H9 (cell line): ENCODE data around the gene P2RX6. TPM values are rescaled to one million over a fixed set of nuclear protein-coding genes. Genes with fewer than 3 reads are reported as not detected.

Experiments
- DNase-seq: peaks from one replicate; pipeline ENCODE4 v3.0.0-alpha.2; 2017
- H2AFZ ChIP-seq: one replicate; pipeline ENCODE4 v1.6.1; 2013; ENCODE audit warnings: mild to moderate bottlenecking, low read length, control low read depth, moderate library complexity
- H2AK5ac ChIP-seq: 2 replicates; pipeline ENCODE4 v1.6.1; 2013; ENCODE audit warnings: low read length, control low read depth, mixed read lengths; ENCODE audit not compliant: insufficient read length
- H2BK120ac ChIP-seq: one replicate; pipeline ENCODE4 v1.6.1; 2013; ENCODE audit warnings: low read depth, mild to moderate bottlenecking, low read length, control low read depth, inconsistent platforms; ENCODE audit not compliant: poor library complexity, severe bottlenecking
- H2BK12ac ChIP-seq: 2 replicates; pipeline ENCODE4 v1.6.1; 2013; ENCODE audit warnings: low read length, control low read depth, mixed read lengths, low read depth; ENCODE audit not compliant: insufficient read length
- H2BK15ac ChIP-seq: 2 replicates; pipeline ENCODE4 v1.6.1; 2013; ENCODE audit warnings: low read depth, low read length, control low read depth
- H2BK20ac ChIP-seq: one replicate; pipeline ENCODE4 v1.6.1; 2013; ENCODE audit warnings: low read depth, mild to moderate bottlenecking, low read length, control low read depth, inconsistent platforms; ENCODE audit not compliant: poor library complexity, severe bottlenecking
- H2BK5ac ChIP-seq: 2 replicates; pipeline ENCODE4 v1.6.1; 2013; ENCODE audit warnings: low read length, control low read depth, mixed read lengths; ENCODE audit not compliant: insufficient read length
- H3K14ac ChIP-seq: 2 replicates; pipeline ENCODE4 v1.6.1; 2013; ENCODE audit warnings: low read length, control low read depth; ENCODE audit not compliant: insufficient read depth
- H3K18ac ChIP-seq: 2 replicates; pipeline ENCODE4 v1.6.1; 2013; ENCODE audit warnings: low read depth, mild to moderate bottlenecking, mixed read lengths, low read length, control low read depth; ENCODE audit not compliant: insufficient read length
- H3K23ac ChIP-seq: 2 replicates; pipeline ENCODE4 v1.6.1; 2013; ENCODE audit warnings: low read length, control low read depth, mixed read lengths, low read depth; ENCODE audit not compliant: insufficient read length
- H3K23me2 ChIP-seq: 2 replicates; pipeline ENCODE4 v1.6.1; 2013; ENCODE audit warnings: low read depth, mild to moderate bottlenecking, mixed read lengths, low read length, control low read depth; ENCODE audit not compliant: insufficient read length, poor library complexity, severe bottlenecking
- H3K27ac ChIP-seq: 2 replicates; pipeline ENCODE4 v1.5.1; 2013; ENCODE audit warnings: low read length, control low read depth, mixed read lengths, low read depth; ENCODE audit not compliant: insufficient read length
- H3K27me3 ChIP-seq: 2 replicates; pipeline ENCODE4 v1.6.1; 2013; ENCODE audit warnings: low read length, control low read depth, inconsistent platforms; ENCODE audit not compliant: insufficient read depth
- H3K4ac ChIP-seq: 2 replicates; pipeline ENCODE4 v1.6.1; 2013; ENCODE audit warnings: low read depth, mild to moderate bottlenecking, control low read depth, inconsistent platforms, low read length, moderate library complexity
- H3K4me1 ChIP-seq: 2 replicates; pipeline ENCODE4 v1.6.1; 2013; ENCODE audit warnings: low read length, control low read depth, inconsistent platforms; ENCODE audit not compliant: insufficient read depth
- H3K4me2 ChIP-seq: 2 replicates; pipeline ENCODE4 v1.6.1; 2013; ENCODE audit warnings: low read length, control low read depth, mixed read lengths; ENCODE audit not compliant: insufficient read length, insufficient read depth
- H3K56ac ChIP-seq: 2 replicates; pipeline ENCODE4 v1.6.1; 2013; ENCODE audit warnings: low read depth, mild to moderate bottlenecking, mixed read lengths, low read length, control low read depth; ENCODE audit not compliant: insufficient read length
- H3K79me1 ChIP-seq: 2 replicates; pipeline ENCODE4 v1.6.1; 2013; ENCODE audit warnings: low read depth, mild to moderate bottlenecking, moderate library complexity, low read length, control low read depth, inconsistent platforms; ENCODE audit not compliant: insufficient read depth, poor library complexity, severe bottlenecking
- H3K79me2 ChIP-seq: 2 replicates; pipeline ENCODE4 v1.6.1; 2013; ENCODE audit warnings: low read length, control low read depth, inconsistent platforms; ENCODE audit not compliant: insufficient read depth
- H3K9ac ChIP-seq: 2 replicates; pipeline ENCODE4 v1.6.1; 2013; ENCODE audit warnings: low read length, control low read depth, mixed read lengths; ENCODE audit not compliant: insufficient read length; ENCODE audit errors: extremely low read depth
- H3K9me3 ChIP-seq: one replicate; pipeline ENCODE4 v1.6.1; 2013; ENCODE audit warnings: low read depth, low read length, inconsistent platforms; ENCODE audit not compliant: control insufficient read depth
- H3T11ph ChIP-seq: one replicate; pipeline ENCODE4 v1.6.1; 2013; ENCODE audit warnings: mild to moderate bottlenecking, low read length, control low read depth, inconsistent platforms
- H4K20me1 ChIP-seq: one replicate; pipeline ENCODE4 v1.6.1; 2013; ENCODE audit not compliant: control insufficient read depth, insufficient read length, insufficient read depth
- H4K5ac ChIP-seq: 2 replicates; pipeline ENCODE4 v1.6.1; 2013; ENCODE audit warnings: low read depth, mild to moderate bottlenecking, mixed read lengths, low read length, control low read depth; ENCODE audit not compliant: insufficient read length
- H4K8ac ChIP-seq: replicated peaks from 2 replicates; pipeline ENCODE4 v1.6.1; 2013; ENCODE audit warnings: low read length, control low read depth, mixed read lengths, low read depth; ENCODE audit not compliant: insufficient read length
- H4K91ac ChIP-seq: 2 replicates; pipeline ENCODE4 v1.6.1; 2013; ENCODE audit warnings: low read depth, mild to moderate bottlenecking, moderate library complexity, mixed read lengths, low read length, control low read depth; ENCODE audit not compliant: insufficient read length
- H3K27ac Mint-ChIP-seq, 3 experiments: 2 replicates in 2 of 3; 3 replicates in 1 of 3; pipeline ENCODE4 v1.8.0; 2020 to 2021; ENCODE audit warnings: mixed read lengths in 3 of 3, mild to moderate bottlenecking in 1 of 3, moderate library complexity in 1 of 3
- H3K27me3 Mint-ChIP-seq: 2 replicates; pipeline ENCODE4 v1.8.0; 2021; ENCODE audit warnings: low read depth, mild to moderate bottlenecking, moderate library complexity, mixed read lengths
- H3K36me3 Mint-ChIP-seq, 3 experiments: 2 replicates in 2 of 3; 3 replicates in 1 of 3; pipeline ENCODE4 v1.8.0; 2020 to 2021; ENCODE audit warnings: low read depth in 3 of 3, mixed read lengths in 3 of 3; ENCODE audit not compliant: insufficient read depth in 1 of 3
- H3K4me1 Mint-ChIP-seq, 2 experiments: 2 replicates each; pipeline ENCODE4 v1.8.0; 2020; ENCODE audit warnings: mixed read lengths in 2 of 2
- H3K4me3 Mint-ChIP-seq, 2 experiments: 2 replicates in 1 of 2; 3 replicates in 1 of 2; pipeline ENCODE4 v1.8.0; 2020 to 2021; ENCODE audit warnings: mild to moderate bottlenecking in 2 of 2, mixed read lengths in 2 of 2, moderate library complexity in 1 of 2
- H3K9me3 Mint-ChIP-seq, 2 experiments: 2 replicates in 1 of 2; 3 replicates in 1 of 2; pipeline ENCODE4 v1.8.0; 2020; ENCODE audit warnings: mild to moderate bottlenecking in 2 of 2, mixed read lengths in 2 of 2, moderate library complexity in 1 of 2
- CTCF ChIP-seq: fragments of 200-600 bp; sonication (generic); conservative IDR thresholded peaks from 3 replicates; pipeline ENCODE4 v1.8.0; 2021; ENCODE audit warnings: antibody characterized with exemption, mild to moderate bottlenecking
- WGBS: extraction: QIAGEN DNeasy Blood & Tissue Kit; methylation state at CpG from one replicate; pipeline ENCODE4 v1.1.7; 2013; ENCODE audit warnings: missing lambda C conversion rate, low lambda C conversion rate, mixed read lengths; ENCODE audit not compliant: insufficient read length; ENCODE audit errors: extremely low coverage; 5-methylcytosine and 5-hydroxymethylcytosine counted together
- total RNA-seq: library from RNA; stranded (reverse); gene quantifications from 2 replicates; pipeline ENCODE4 v1.2.1, GENCODE V29; 2021

Gene P2RX6
- total RNA-seq, 1 experiment from 2014 or later = not detected

- WGBS = no CpG with 5 or more reads among the region's 4 CpGs
- Histone ChIP-seq H2BK120ac (no peak overlapping the region), H2BK5ac (no peak overlapping the region), H2BK12ac (no peak overlapping the region), H4K5ac (no peak overlapping the region), H2AK5ac (no peak overlapping the region), H3K18ac (no peak overlapping the region), H3K23ac (no peak overlapping the region), H3K4ac (no peak overlapping the region), H3K4me1 (no peaks in the 10 kb centered on the region), H3K27ac (no peak overlapping the region), H3K14ac (no peak overlapping the region), H3K4me2 (no peak overlapping the region), H3K79me2 (no peaks in the 10 kb centered on the region), H2AFZ (no peak overlapping the region), H3T11ph (no peak overlapping the region), H3K23me2 (no peaks in the 10 kb centered on the region), H3K27me3 (no peaks in the 10 kb centered on the region), H3K56ac (no peak overlapping the region), H4K91ac (no peak overlapping the region), H3K9ac (no peak overlapping the region), H4K8ac (no peak overlapping the region), H2BK20ac (no peak overlapping the region), H3K9me3 (no peaks in the 10 kb centered on the region), H4K20me1 (no peaks in the 10 kb centered on the region), H2BK15ac (no peak overlapping the region), H3K79me1 (no peaks in the 10 kb centered on the region)
- Mint-ChIP-seq H3K27ac (no peak overlapping the region), H3K9me3 (peaks cover 0 to 2% of the 10 kb centered on the region in 2 experiments; a peak in 1 of 5 replicates), H3K4me1 (no peaks in the 10 kb centered on the region), H3K36me3 (no peaks in the 10 kb centered on the region; a peak in 1 of 7 replicates), H3K4me3 (no peak overlapping the region), H3K27me3 (peaks cover 14% of the 10 kb centered on the region)
- no peak for DNase-seq
- TF ChIP-seq CTCF = no peak; the same call in 2 of the 3 replicates
Observed at GRCh38 chr22:21068681-21069276, 53.8 kb downstream of the P2RX6 start.
